Bone marrow (tissue), 2 donors: Measurements from ENCODE around the gene SPTA1.
A peak's percentile ranks its signal among the peaks of the same experiment; 100 is the strongest.
"Not testable (repeated sequence)": the region's sequence is repeated elsewhere in the genome, so short reads cannot be mapped to it uniquely, and the experiment has no call there.

ENCODE experiments used
- DNase-seq, 2 donors: peaks; one replicate each; lab custom pipeline; 2025; lab: John Stamatoyannopoulos, UW

Gene SPTA1

DNA sequence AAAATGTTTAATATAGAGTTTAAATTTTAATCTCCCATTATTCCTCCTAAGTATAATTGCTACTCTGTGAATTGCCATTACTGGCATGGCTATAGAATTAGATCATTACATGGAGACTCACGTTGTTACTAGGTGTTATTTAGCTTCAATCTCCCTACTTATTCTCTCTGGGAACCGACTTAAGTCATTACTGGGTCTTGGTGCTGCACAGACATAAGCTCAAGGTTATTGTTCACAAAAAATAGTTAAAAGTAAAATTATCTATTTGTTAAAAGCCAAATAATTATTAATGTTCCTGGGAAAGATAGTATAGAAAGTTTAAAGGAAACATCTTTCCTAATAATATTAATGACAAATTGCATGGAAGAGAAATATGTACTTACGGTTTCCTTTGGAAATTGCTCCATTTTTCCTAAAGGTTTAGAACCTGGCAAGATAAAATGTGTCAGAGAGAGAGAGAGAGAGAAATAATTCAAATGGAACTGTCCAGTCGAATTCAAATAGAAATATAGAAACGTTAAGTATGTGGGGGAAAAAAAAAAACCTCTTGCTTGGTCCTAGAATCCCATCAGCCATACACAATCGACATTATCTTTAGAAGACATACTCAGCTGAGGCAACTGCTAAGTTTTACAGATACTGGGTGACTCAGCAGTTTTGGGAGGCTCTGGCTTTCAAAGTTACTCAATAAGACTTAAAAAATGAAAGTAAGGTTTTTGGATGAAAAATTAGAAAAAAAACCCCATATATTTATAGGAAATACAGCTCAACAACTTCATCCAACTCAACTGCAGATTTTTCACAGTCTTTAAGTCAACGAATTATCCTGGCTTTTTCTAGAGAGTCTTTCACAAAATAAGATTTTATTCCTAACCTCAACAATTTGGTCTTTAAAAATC, at the start of gene SPTA1:
Gene SPTA1 (minus strand): TSS at position 605 of the 899 bp plus-strand sequence. CDS start 198 bp downstream, at position 407.
- peak in 1 of 2 donors; percentile 28 for DNase-seq

DNA sequence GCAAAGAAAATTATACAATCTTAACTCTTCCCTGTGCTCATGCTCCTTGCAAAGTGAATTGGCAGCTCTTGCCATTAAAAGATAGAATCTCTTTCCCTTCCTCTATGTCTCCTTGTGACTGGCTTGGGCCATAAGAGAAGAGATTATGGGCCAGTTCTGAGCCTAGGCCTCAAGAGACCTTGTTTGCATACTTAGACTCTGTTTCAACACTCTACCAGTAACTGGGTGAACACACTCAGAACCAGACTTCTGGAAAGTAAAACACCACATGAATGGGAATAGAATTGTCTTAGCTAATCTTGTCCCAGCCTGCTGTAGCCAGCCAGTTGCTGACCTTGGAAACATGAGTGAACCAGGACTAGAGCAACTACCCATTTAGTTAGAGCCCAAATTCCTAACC, 49.3 kb upstream of the SPTA1 start:
- DNase-seq = no peak

DNA sequence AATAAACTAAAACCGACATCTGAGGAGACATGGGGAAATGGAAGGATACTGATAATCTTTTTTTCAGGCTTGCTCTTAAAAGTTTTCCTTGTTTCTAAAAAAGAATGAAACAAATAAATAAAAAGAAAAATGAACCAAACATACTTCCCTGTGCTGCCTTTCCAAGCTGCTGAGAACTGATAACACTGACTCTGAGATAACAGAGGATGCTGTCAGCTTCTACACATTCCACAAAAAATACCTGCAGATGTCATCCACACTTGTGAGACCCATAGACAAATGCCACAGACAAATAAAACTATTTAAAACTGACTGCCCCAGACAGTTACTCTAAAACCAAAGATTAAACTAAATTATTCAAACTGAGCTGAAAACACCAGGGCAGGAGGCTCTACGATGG, 46.0 kb upstream of the SPTA1 start:
- DNase-seq = no peak

DNA sequence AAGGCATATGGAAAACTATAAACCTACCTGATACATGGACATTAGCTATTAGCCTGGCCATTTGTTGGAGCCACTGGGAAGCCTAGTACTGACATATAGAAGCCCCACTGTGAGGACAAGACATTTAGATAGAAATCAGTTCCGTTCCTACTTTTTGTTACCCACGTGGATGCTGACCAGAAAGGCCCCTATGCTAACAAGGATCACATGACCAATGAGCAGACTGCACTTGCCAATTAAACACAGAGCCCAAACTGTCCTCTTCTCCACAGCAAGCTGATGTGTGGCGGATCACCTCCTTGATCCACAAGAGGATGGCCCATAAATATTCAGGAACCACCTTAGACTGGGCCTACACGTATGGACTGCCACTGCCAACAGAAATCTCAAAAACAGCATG, 45.2 kb upstream of the SPTA1 start:
- DNase-seq = no peak

DNA sequence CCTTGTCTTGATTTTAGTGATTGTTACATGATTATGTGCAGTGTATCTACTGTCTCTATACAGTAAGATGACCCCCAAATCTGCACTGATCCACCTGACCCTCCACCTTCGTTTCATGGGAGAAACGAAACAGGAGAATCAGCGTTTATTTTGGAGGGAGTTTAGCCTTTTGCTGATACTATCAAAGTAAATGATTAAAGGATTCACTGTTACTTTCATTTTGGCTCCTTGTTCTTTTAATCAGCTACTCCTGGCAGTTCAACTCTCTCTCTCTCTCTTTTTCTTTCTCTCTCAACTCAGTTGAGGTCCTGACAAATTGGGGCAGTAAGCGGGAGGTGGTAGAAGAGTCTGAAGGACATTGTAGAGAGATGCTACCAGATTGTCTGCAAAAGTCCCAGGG, 43.9 kb upstream of the SPTA1 start:
- DNase-seq = no peak

DNA sequence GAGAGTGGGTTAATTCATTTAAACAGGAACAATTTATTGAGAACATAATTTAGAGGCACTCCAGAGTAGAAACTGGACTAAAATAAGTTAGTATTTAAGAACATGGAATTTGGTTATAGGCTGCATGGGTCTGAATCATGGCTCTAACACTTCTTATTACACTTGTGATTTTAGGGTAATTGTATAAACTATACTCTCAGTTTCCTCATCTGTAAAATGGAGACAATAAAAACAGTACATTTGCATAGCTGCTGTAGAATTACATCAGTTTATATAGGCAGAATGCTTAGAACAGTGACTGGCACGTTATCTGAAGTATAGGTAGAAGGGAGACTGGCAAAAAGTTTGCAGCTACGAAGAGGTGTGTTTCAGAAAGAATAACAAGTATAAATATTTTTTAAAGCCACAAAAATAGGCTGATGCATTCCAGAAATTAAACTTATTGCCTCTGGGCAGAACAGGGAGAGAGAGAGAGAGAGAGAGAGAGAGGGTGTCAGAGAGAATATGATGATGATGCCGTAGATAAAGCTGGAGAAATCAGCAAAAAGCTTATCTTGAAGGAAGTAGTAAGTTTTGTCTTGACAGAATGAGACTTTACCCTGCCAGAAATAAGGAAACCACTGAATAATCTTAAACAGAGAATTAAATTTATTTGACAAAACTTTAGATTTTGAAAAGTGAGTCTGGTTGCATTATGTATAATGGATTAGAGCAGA, 42.2 kb upstream of the SPTA1 start:
- no peak for DNase-seq

DNA sequence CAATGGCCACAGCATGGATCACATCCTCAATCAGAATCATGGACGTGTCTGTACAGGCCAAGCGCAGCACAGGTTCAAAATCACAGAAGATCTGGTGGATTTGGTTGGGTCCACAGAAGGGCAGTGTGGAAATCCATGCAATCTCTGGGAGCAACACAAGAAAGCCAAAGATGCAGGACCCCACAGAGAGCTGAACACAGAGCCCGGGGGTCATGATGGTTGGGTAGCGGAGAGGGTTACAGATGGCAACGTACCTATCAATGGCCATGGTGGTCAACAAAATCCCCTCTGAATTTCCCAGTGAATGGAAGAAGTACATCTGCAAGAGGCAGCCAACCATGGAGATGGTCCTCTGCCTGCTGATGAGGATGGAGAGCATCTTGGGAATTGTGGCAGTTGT, 37.9 kb upstream of the SPTA1 start:
- no peak for DNase-seq

DNA sequence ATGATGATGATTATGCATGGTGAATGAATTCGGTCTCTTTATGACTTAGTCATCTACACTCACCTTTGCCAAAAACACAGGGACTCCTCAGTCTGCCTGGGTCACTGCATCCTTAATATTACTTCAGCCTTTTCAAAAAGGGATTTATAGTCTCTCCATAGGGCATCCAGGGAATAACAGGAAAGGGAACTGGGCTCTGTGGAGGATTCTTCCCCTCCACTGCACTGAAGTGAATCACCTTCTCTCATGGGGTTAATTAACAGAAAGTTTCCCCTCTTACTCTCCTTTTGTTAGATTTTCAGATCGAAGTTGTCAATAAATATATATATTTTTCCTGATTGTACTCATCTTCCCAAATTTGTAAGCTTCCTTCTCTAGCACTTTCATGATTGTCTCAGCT, 34.1 kb upstream of the SPTA1 start, which contains the start of gene OR6K3:
Gene OR6K3 (minus strand): TSS at position 101 of the 400 bp plus-strand sequence. CDS start 2,605 bp downstream, outside the sequence.
- DNase-seq = no peak

DNA sequence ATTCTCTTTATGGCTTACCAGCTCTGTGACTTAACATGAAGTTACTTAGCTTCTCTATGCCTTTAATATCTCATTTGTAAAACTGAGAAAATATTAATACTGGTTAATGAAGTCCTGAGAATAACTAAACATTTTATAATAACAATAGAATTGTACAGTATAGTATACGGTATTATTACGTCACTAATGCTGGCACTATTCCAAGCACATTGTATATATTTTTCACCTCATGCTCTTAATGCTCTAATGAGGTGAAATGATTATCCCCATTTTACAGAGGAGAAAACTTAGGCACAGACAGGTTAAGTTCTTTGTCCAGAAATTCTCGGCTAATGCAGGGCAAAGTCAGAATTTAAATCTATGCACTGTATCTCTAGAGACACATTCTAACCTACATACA, 33.1 kb upstream of the SPTA1 start:
- no peak for DNase-seq

DNA sequence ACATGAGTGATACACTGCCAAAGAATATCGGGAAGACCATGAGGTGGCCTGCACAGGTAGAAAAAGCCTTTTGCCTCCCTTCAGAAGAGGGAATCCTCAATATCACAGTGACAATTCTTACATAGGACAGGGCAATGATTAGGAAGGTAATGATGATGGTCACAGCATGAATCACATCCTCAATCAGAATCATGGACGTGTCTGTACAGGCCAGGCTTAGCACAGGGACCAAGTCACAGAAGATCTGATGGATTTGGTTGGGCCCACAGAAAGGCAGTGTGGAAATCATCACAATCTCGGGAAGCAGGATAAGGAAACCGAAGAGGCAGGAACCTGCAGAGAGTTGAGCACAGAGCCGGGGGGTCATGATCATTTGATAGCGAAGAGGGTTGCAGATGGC, 30.8 kb upstream of the SPTA1 start:
- no peak for DNase-seq

DNA sequence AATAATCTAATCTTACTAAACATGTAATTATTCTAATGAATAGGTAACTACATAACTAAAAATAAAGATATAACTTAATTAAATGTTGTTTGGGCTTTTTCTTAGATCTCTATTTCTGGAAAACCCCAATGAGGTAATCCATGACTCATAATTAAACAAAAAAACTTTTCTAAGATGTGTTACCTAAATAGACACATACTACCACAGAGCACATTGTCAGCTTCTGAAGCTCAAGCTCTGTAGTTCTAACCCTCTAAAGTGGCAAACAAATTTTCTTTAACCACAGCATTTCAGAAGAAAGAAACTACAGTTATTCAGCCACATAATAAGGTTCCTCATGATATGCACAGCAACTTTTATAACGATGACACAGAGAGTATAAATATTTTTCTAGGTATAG, 29.8 kb upstream of the SPTA1 start:
- DNase-seq = no peak

DNA sequence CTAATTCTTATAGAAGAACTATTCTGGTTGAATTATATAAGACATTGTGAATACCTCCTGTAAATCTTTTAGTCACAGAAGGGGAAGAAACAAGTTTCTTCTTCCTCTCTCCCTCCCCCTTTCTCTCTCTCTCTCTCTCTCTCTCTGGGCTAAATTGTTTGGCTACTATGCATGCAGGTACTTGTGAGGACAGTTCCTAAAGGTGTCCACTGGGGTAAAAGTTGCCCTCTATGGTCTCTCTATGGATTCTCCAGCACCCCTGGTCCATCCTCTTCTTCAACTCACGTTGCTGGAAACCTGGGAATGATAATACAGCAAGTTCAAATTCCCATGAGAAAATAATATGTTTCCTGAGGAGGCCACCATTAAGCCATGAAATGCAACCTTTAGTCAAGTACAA, 28.2 kb upstream of the SPTA1 start:
- DNase-seq = no peak

DNA sequence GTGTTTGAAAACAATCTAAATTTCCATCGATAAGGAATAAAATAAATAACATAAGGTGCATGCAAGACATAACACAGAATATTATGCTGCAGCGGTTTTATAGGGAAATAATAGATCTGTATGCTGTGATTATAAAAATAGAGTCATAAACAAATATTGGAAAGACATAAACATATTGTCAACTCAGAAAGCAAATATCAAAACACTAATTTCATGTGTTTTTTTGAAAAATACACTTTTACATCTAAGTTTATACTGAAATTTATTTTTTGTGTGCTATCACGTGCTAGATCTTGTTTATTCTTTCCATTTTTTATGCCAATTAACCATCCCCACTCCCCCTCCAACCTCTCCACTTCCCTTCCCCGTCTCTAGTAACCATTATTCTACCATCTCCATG, 24.6 kb upstream of the SPTA1 start:
- DNase-seq = no peak

DNA sequence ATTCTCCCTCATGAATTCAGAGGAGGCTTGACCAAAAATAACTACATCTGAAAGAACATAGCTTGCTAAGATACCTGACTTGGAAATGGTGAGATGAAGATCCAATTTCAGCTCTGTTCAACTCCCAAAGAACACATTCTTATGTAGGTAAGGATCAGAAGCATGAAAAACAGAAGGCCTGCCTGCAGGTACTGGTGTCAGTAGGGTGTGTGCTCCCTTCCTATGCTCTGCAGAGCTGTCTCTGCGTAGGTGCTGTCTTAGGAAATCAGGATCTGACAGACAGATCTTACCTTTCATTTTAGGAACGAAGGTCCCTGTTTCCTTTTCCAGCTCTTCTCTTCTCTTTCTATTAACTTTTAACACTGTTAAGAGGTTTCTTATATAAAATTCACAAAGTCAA, 19.6 kb upstream of the SPTA1 start:
- no peak for DNase-seq

DNA sequence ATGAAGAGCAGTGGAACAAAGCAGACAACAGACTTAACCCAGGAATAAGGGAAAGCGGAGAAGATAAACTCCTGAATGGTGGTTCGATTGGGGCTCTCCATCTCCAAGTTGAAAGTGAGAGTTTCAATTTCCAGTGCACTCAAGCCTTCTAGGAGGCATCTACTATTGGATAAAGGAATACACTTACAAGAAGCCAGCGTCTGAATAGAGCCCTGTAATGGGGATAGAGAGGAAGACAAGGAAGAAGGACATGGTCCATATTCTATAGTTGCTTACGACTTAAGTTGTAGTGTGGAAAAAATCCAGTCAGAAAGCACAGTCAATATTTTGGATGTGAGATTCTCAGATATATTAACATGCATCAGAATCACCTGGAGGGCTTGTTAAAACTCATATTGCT, 14.0 kb upstream of the SPTA1 start, which contains the start of gene OR6K2:
Gene OR6K2 (minus strand): TSS at position 101 of the 400 bp plus-strand sequence. CDS start 0 bp downstream, at position 101.
- no peak for DNase-seq

DNA sequence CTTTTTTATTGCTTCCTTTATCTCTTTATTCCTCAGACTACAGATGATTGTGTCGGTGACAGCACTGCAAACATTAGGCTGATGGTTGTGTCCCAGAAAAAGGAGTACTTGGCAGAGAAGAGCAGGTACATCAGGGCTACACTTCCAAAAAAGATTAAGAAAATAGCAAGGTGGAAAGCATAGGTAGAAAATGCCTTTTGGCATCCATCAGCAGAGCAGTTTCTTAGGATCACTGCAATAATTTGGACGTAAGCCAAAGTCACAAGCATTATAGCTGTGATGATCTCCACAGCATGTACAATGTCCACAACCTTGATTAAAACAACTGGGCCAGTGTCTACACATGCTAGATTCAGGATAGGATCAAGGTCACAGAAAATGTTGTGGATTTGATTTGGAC, 8.1 kb upstream of the SPTA1 start:
- DNase-seq = no peak

DNA sequence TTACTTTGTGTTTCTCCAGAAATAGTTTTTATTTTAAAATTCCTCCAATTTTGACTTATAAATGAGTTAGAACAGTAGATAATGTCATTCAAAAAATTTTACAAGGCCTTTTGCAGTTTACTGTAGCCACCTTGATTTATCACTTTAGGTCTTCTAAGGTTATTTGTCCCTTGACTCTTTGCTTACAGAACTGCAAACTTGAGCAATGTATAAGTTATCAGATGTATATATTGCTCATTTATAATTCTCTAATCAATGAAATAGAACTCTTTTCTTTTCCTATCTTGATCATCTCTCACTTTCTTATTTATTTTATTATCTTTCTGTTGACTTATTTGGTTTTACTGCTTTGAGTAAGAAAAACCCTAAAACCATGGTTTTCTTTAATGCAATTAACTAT, 5.8 kb upstream of the SPTA1 start:
- DNase-seq = no peak

DNA sequence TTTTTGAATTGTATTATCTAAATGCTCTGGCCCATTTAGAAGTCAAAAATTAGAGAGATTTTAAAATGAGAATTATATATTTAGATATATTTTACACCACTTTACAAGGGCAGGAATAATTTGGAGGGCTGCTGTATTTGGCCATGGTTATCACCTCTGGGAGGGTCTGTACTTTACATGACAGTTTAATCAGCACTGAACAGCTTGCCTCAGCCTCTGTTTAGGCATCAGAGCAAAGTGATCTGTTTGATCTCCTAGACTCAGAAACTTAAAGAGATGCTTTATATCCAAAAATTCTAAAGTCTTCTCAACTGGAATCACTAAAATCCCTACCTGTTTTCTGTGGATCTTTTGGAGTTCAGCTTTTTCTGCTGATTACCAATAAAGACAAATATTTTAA, 5.4 kb upstream of the SPTA1 start:
- DNase-seq = no peak

DNA sequence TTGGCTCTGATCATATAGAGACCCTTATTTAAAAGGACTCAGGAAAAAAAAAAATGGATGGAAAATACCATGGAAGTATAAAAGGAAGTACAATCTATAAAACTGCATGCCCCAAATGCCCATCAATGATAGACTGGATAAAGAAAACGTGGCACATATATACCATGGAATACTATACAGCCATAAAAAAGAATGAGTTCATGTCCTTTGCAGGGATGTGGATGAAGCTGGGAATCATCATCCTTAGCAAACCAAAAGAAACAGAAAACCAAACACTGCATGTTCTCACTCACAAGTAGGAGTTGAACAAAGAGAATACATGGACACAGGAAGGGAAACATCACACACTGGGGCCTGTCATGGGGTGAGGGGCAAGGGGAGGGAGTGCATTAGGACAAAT, 4.6 kb upstream of the SPTA1 start:
- not testable (repeated sequence) for DNase-seq

DNA sequence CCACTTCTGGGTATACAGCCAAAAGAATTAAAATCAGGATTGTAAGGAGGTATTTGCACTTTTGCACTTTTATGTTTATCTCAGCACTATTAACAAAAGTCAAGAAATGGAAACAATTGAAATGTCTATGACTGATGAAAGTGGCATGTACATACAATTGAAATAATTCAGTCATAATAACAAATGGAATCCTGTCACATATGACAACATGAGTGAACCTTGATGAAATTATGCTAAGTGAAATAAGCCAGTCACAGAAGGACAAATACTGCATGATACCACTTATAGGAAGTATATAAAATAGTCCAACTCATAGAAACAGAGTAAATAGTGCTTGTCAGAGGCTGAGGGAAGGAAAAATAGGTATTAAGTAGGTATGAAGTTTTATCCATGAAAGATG, 3.4 kb upstream of the SPTA1 start:
- no peak for DNase-seq

DNA sequence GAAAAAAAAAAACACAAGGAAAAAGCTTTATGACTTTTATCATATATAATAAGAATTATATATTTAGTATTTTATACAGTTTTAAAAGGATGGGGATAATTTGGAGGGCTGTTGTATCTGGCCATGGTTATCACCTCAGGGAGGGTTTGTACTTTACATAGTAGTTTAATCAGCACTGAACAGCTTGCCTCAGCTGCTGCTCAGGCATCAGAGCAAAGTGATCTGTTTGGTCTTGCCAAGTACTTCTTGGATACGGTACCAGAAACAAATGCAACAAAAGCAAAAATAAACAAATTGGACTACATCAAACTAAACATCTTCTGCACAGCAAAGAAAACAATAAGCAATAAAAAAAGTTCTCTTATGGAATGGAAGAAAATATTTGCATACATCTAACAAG, 2.6 kb upstream of the SPTA1 start:
- no peak for DNase-seq

DNA sequence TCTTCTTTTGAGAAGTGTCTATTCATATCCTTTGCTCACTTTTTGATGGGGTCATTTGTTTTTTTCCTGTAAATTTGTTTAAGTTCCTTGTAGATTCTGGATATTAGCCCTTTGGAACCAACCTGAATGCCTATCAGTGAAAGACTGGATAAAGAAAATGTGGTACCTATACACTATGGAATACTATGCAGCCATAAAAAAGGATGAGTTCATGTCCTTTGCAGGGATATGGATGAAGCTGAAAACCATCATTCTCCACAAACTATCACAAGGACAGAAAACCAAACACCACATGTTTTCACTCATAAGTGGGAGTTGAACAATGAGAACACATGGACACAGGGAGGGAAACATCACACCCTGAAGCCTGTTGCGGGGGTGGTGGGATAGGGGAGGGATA, 1.8 kb upstream of the SPTA1 start:
- DNase-seq = not testable (repeated sequence)

DNA sequence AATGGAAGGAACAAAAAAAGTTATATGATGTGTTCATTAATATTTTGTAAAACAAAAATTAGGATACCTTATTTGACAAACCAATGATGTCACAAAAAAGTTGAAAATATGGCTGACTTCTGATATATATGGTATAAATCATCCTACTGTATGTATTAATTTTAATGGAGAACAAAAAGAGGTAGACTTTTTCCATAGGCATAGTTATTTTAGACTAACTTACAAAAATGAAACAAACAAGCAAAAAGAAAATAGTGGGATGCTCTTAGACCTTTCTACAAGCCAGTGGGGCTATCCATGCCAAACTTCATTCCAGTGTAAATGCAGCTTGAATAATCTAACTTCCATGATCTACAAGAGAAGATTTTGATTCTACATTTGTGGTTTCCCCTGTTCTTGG, 522 bp upstream of the SPTA1 start:
- DNase-seq = no peak
